AG08395 (cell line): ENCODE measurements around the gene CDK16.

Experiments
- DNase-seq: peaks from one replicate; pipeline ENCODE4 v3.0.0; 2012; ENCODE audit warnings: mixed read lengths, low spot score

CDK16 gene

DNA sequence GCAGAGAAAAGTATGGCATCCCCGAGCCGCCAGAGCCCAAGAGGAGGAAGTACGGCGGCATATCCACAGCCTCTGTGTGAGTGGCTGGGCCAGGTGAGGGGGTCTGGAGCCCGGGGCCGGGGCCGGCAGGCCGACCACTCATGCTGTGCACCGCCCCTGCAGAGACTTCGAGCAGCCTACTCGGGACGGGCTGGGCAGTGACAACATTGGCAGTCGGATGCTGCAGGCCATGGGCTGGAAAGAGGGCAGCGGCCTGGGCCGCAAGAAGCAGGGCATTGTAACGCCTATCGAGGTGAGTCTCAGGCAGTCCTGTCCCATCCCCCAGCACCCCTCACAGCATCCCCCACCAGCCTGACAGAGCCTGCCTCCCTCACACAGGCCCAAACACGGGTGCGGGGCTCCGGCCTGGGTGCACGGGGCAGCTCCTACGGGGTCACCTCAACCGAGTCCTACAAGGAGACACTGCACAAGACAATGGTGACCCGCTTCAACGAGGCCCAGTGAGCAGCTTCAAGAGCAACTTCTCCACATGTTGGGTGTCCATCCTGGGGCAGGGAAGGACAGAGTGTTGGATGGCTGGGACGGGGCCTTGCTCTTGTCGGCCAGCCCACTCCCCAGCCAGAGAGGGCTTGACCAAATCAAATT, 32.3 kb upstream of the CDK16 start:
- DNase-seq, result no peak

- no peak for DNase-seq
Measured at GRCh38 chrX:47187106-47187677, 31.3 kb upstream of the CDK16 start.

DNA sequence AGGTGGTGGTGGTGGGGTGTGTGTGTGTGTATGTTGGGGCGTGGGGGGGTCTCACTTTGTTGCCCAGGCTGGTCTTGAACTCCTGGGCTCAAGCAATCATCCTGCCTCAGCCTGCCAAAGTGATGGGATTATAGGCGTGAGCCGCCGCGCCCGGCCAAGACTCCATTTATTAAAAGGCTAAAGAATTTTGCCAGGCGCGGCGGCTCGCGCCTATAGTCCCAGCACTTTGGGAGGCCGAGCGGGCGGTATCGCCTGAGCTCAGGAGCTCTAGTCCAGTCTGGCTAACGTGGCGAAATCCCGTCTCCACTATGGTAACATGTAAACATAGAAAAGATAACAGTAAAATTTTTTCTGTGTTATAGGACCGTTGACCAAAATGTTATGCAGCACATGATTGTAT, 28.6 kb upstream of the CDK16 start:
- no peak for DNase-seq

- DNase-seq, result peak; percentile 92
Measured at GRCh38 chrX:47190445-47191269, 27.8 kb upstream of the CDK16 start.

DNA sequence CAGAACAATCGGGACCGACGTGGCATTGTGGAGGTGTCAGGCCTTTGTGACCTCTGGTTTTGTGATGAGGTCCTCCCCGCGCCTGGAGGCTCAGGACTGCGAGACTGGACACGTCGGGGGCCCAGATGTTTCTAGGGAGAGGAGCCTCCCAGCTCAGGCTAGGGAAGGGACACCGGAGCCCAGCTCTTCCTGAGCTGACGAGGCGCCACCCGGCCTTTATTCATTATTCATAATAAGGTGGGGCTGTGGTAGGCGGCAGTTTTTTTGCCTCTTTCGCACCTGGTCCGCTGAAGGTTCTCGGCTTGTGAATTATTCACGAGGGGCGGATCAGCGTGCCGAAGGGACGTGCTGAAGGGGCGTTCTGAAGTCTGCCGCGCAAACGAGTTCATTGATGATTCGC, 27.1 kb upstream of the CDK16 start:
- no peak for DNase-seq

- no peak for DNase-seq
Measured at GRCh38 chrX:47191806-47192401, 26.6 kb upstream of the CDK16 start.

GRCh38 chrX:47193475-47194193, 24.8 kb upstream of the CDK16 start, which contains the start of gene UBA1:
UBA1 (plus strand) TSS chrX:47193829; CDS start chrX:47198803, 4,974 bp downstream.
- peak; percentile 97 for DNase-seq

DNA sequence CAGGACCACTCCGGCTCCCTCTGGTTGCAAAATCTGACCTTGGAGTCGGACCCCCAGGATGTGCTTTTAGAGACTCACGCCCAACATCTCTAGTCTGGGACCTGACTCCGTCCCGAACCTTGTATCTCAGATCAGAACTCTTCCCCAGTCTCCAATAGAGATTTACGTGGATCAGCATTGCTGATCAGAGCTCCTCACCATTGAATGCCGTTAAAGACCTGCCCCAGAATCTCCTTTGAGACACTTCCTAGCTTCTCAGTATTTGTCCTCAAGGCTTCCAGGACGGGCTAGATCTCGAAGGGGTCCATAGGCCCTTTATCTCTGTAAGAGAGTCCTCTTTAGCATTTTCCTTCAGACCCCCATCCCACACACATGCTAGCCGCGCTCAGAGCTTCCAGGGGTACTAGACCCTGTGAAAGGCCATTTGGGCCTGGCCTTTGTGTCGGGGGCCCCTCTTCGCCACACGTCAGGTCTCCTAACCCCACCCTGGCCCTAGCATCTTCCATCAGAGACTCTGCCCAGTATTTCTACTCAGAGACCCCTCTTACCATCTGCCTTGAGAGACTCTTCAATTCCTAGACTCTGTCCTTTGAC, 24.2 kb upstream of the CDK16 start:
- DNase-seq, result no peak

GRCh38 chrX:47196098-47196497, 22.4 kb upstream of the CDK16 start:
- DNase-seq, result no peak

DNA sequence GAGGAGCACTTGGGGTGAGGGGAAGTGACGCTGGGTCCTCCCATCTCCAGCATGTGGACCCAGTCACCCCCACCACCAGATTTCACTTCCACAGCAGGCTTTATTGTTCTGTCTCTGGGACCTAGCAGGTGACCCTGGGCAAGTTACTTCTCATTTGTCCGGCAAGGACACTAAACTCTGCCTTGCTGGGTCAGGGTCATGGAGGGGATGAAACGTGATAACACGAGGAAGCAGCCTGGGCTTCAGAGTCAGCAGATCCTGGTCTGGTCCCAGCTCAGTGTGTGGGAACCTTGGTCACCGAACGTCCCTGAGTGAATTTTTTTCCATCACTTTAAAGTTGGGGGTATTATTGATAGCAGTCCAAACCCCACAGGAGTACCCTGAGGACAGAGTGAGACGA, 21.0 kb upstream of the CDK16 start:
- no peak for DNase-seq

- no peak for DNase-seq
Measured at GRCh38 chrX:47198026-47198686, 20.3 kb upstream of the CDK16 start.

DNA sequence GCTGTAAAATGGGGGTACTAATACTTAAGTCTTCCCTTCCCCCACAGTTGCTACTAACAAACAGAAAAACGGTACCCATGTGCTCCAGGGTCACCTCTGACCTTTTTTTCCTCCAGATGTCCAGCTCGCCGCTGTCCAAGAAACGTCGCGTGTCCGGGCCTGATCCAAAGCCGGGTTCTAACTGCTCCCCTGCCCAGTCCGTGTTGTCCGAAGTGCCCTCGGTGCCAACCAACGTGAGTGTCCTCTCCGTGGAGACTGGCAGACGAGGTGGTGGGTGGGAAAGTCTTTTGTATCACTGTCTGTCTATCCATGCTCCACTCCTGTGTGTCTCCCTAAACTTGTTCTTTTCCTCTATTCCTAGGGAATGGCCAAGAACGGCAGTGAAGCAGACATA, 19.8 kb upstream of the CDK16 start:
- no peak for DNase-seq

GRCh38 chrX:47199286-47199685, 19.2 kb upstream of the CDK16 start:
- no peak for DNase-seq

- peak; percentile 72 for DNase-seq
Measured at GRCh38 chrX:47200385-47201150, 17.9 kb upstream of the CDK16 start.

GRCh38 chrX:47201345-47201944, 17.0 kb upstream of the CDK16 start:
- DNase-seq, result no peak

DNA sequence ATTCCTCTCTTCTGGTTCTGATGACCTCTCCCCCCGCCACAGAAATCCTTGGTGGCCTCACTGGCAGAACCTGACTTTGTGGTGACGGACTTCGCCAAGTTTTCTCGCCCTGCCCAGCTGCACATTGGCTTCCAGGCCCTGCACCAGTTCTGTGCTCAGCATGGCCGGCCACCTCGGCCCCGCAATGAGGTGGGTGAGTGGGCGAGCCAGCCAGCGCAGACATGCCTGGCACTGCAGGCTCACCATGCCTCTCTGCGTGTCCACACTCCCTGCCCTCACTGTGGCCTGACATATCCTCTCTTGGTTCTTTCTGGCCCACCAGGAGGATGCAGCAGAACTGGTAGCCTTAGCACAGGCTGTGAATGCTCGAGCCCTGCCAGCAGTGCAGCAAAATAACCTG, 16.2 kb upstream of the CDK16 start:
- DNase-seq, result no peak

DNA sequence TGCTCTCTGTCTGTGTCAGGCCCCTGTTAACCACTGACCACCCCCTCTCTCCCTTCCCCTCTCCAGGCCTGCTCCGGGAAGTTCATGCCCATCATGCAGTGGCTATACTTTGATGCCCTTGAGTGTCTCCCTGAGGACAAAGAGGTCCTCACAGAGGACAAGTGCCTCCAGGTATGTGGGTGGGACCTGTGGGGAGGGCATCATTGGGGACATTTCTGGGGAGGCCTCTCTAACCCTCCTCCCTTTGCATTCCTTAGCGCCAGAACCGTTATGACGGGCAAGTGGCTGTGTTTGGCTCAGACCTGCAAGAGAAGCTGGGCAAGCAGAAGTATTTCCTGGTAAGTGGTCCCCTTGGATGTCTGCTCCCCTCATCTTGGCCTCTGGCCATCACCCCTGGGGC, 15.6 kb upstream of the CDK16 start:
- no peak for DNase-seq

DNA sequence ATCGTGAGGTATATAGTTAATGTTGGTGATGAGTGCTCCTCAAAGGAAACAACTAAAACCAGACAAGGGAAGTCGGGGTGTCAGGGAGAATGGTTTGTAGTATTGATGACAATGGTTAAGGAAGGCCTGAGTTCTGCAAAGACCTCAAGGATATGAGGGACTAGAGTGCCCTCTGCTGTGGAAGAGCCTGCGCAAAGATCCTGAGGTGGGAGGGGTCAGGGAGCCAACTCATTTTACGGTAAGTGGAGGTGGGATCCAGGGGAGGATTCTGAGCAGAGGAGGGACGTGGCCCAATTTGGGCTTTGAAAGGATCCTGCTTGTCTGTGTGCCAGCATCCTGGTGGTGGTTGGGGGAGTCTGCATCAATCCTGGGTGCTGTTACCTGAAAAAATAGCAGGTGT, 13.5 kb upstream of the CDK16 start:
- no peak for DNase-seq

DNA sequence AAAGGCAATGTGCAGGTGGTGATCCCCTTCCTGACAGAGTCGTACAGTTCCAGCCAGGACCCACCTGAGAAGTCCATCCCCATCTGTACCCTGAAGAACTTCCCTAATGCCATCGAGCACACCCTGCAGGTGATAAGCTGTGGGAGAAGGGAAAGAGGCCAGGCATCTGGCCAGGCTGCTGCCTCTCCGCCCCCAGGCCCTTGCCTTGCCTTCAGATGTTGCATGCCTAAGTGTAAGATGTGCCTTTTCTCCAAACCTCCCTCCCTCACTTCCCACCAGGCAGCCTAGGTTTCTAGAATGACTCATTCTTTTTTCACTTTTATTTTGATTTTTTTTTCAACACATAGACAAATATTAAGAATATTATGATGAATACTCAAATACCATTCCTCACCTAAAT, 12.2 kb upstream of the CDK16 start:
- DNase-seq, result no peak

- DNase-seq, result no peak
Measured at GRCh38 chrX:47208108-47208507, 10.4 kb upstream of the CDK16 start.
